Measurements from ENCODE around the gene HMCN2.

- TF ChIP-seq CTCF (conservative IDR thresholded peaks at IDR 0.05; ENCODE audit: low read length): no peak
- TF ChIP-seq EZH2phosphoT487 (IDR thresholded peaks at IDR 0.05; ENCODE audit: borderline replicate concordance): no peak
Measured at GRCh38 chr9:130286781-130287428, 21.3 kb downstream of the HMCN2 start.
